ENCODE measurements around the gene UBALD1.

UBALD1 gene

GRCh38 chr16:4647644-4647980 is 32.9 kb upstream of the UBALD1 start:
- CTCF ChIA-PET, result no interaction called here
- POLR2A ChIA-PET, result no interaction called here
- TF ChIP-seq SUZ12 (IDR thresholded peaks at IDR 0.05), result no peak
- TF ChIP-seq FOXA1 (IDR thresholded peaks at IDR 0.05), result no peak
- no peak for DNase-seq (ENCODE audit: extremely low spot score)

GRCh38 chr16:4646773-4647643 is 32.3 kb upstream of the UBALD1 start:
- POLR2A ChIA-PET, result no interaction called here
- CTCF ChIA-PET, result no interaction called here
- TF ChIP-seq SP1 (IDR thresholded peaks at IDR 0.05) (no peak), L3MBTL2 (conservative IDR thresholded peaks at IDR 0.05) (no peak), FOXM1 (IDR thresholded peaks at IDR 0.05; ENCODE audit: borderline replicate concordance) (no peak), SUZ12 (IDR thresholded peaks at IDR 0.05) (no peak), HDGF (IDR thresholded peaks at IDR 0.05; ENCODE audit: borderline replicate concordance) (no peak), ELF4 (IDR thresholded peaks at IDR 0.05) (no peak), NFRKB (IDR thresholded peaks at IDR 0.05) (no peak), ZNF384 (IDR thresholded peaks at IDR 0.05) (no peak), LEF1 (IDR thresholded peaks at IDR 0.05; ENCODE audit: borderline replicate concordance) (no peak), FOXK2 (IDR thresholded peaks at IDR 0.05) (no peak), CTBP1 (IDR thresholded peaks at IDR 0.05; ENCODE audit: borderline replicate concordance) (no peak)
- no peak for DNase-seq (ENCODE audit: extremely low spot score)

- ChIA-PET POLR2A (no interaction called here), CTCF (no interaction called here)
- TF ChIP-seq ARNT (IDR thresholded peaks at IDR 0.05) (no peak), TARDBP (IDR thresholded peaks at IDR 0.05) (no peak), FOXK2 (IDR thresholded peaks at IDR 0.05) (no peak), CTBP1 (IDR thresholded peaks at IDR 0.05; ENCODE audit: borderline replicate concordance) (no peak), L3MBTL2 (conservative IDR thresholded peaks at IDR 0.05) (no peak), ELF4 (IDR thresholded peaks at IDR 0.05) (no peak)
- DNase-seq (ENCODE audit: extremely low spot score), result no peak
These were observed 27.2 kb upstream of the UBALD1 start for GRCh38 chr16:4641895-4642294.

GRCh38 chr16:4641306-4641687 is 26.6 kb upstream of the UBALD1 start:
- DNase-seq (ENCODE audit: extremely low spot score), result no peak
- TF ChIP-seq ELF4 (IDR thresholded peaks at IDR 0.05) (no peak), FOXA1 (IDR thresholded peaks at IDR 0.05) (no peak)
- ChIA-PET CTCF (no interaction called here), POLR2A (no interaction called here)

- CTCF ChIA-PET, result no interaction called here
- TF ChIP-seq L3MBTL2 (conservative IDR thresholded peaks at IDR 0.05), result no peak
- TF ChIP-seq SP1 (IDR thresholded peaks at IDR 0.05), result no peak
- TF ChIP-seq NFRKB (IDR thresholded peaks at IDR 0.05), result no peak
- TF ChIP-seq ARNT (IDR thresholded peaks at IDR 0.05), result no peak
- no peak for TF ChIP-seq FOXA1 (IDR thresholded peaks at IDR 0.05)
- TF ChIP-seq CTBP1 (IDR thresholded peaks at IDR 0.05; ENCODE audit: borderline replicate concordance), result no peak
- TF ChIP-seq FOXM1 (IDR thresholded peaks at IDR 0.05; ENCODE audit: borderline replicate concordance), result no peak
- no peak for TF ChIP-seq TARDBP (IDR thresholded peaks at IDR 0.05)
- TF ChIP-seq BHLHE40 (IDR thresholded peaks at IDR 0.05; ENCODE audit: borderline replicate concordance), result no peak
- TF ChIP-seq LEF1 (IDR thresholded peaks at IDR 0.05; ENCODE audit: borderline replicate concordance), result no peak
- no peak for TF ChIP-seq HDGF (IDR thresholded peaks at IDR 0.05; ENCODE audit: borderline replicate concordance)
- TF ChIP-seq, protein P1, sequence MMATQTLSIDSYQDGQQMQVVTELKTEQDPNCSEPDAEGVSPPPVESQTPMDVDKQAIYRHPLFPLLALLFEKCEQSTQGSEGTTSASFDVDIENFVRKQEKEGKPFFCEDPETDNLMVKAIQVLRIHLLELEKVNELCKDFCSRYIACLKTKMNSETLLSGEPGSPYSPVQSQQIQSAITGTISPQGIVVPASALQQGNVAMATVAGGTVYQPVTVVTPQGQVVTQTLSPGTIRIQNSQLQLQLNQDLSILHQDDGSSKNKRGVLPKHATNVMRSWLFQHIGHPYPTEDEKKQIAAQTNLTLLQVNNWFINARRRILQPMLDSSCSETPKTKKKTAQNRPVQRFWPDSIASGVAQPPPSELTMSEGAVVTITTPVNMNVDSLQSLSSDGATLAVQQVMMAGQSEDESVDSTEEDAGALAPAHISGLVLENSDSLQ (IDR thresholded peaks at IDR 0.05), result no peak
- TF ChIP-seq FOXK2 (IDR thresholded peaks at IDR 0.05), result no peak
- TF ChIP-seq ELF4 (IDR thresholded peaks at IDR 0.05), result no peak
- no peak for TF ChIP-seq SUZ12 (IDR thresholded peaks at IDR 0.05)
- TF ChIP-seq ZNF384 (IDR thresholded peaks at IDR 0.05), result no peak
- no peak for DNase-seq (ENCODE audit: extremely low spot score)
- POLR2A ChIA-PET, result no interaction called here
These were observed 26.1 kb upstream of the UBALD1 start for GRCh38 chr16:4640572-4641305.

GRCh38 chr16:4639899-4640509 is 25.3 kb upstream of the UBALD1 start:
- ChIA-PET POLR2A (no interaction called here), CTCF (no interaction called here)
- TF ChIP-seq ZNF384 (IDR thresholded peaks at IDR 0.05) (no peak), FOXA1 (IDR thresholded peaks at IDR 0.05) (no peak), FOXK2 (IDR thresholded peaks at IDR 0.05) (no peak), NFRKB (IDR thresholded peaks at IDR 0.05) (no peak), CTBP1 (IDR thresholded peaks at IDR 0.05; ENCODE audit: borderline replicate concordance) (no peak), HDGF (IDR thresholded peaks at IDR 0.05; ENCODE audit: borderline replicate concordance) (no peak), SP1 (IDR thresholded peaks at IDR 0.05) (no peak), ARNT (IDR thresholded peaks at IDR 0.05) (no peak), SUZ12 (IDR thresholded peaks at IDR 0.05) (no peak), ELF4 (IDR thresholded peaks at IDR 0.05) (no peak), LEF1 (IDR thresholded peaks at IDR 0.05; ENCODE audit: borderline replicate concordance) (no peak)
- TF ChIP-seq, protein P1 (IDR thresholded peaks at IDR 0.05), result no peak
- no peak for DNase-seq (ENCODE audit: extremely low spot score)

All from HEK293T (cell line).